Psoas muscle (tissue), 8 donors: Measurements from ENCODE around the gene COL16A1. TPM values are rescaled to one million over a fixed set of nuclear protein-coding genes. Genes with fewer than 3 reads are reported as not detected.

Source experiments
- ATAC-seq, 4 donors: fragments of 200-7000 bp; cut with Tn5 transposase; one replicate each; pipeline ENCODE4 v1.9.1; 2020; ENCODE audit warnings: moderate library complexity in 3 of 4, mild to moderate bottlenecking in 2 of 4
- DNase-seq, 2 donors: peaks; one replicate each; pipeline ENCODE4 v3.0.0-alpha.2; 2020
- H3K27ac ChIP-seq: fragments of 200-600 bp; one replicate; pipeline ENCODE4 v1.8.0; 2022
- H3K27me3 ChIP-seq, 3 donors: fragments of 200-600 bp in 1 of 3; one replicate each; pipeline versions ENCODE4 v1.6.1 to v1.8.0; 2013 to 2022; ENCODE audit warnings: low read length in 2 of 3, mild to moderate bottlenecking in 2 of 3, moderate library complexity in 1 of 3; ENCODE audit not compliant: insufficient read depth in 3 of 3
- H3K36me3 ChIP-seq, 2 donors: fragments of 200-600 bp in 1 of 2; one replicate each; pipeline versions ENCODE4 v1.6.1 to v1.8.0; 2013 to 2022; ENCODE audit warnings: low read depth in 1 of 2, mild to moderate bottlenecking in 1 of 2, moderate library complexity in 1 of 2; ENCODE audit not compliant: insufficient read depth in 1 of 2
- H3K4me1 ChIP-seq: fragments of 200-600 bp; one replicate; pipeline ENCODE4 v1.8.0; 2022
- H3K4me3 ChIP-seq: fragments of 200-600 bp; one replicate; pipeline ENCODE4 v1.8.0; 2022; ENCODE audit warnings: mild to moderate bottlenecking
- H3K9me3 ChIP-seq: fragments of 200-600 bp; one replicate; pipeline ENCODE4 v1.8.0; 2022
- WGBS, 3 donors: extraction: QIAGEN DNeasy Blood & Tissue Kit; methylation state at CpG; one replicate each; pipeline versions ENCODE4 v1.1.6 to v1.1.7; 2013; 5-methylcytosine and 5-hydroxymethylcytosine counted together
- intact Hi-C, 2 donors: fragments of 100-400 bp; cut with DNase I; formaldehyde crosslinking; loops; one replicate each; pipeline versions ENCODE4 v1.11.0 to v1.14.2; 2022
- polyA plus RNA-seq, 3 donors: library from polyadenylated mRNA; stranded (reverse); fragments of 200-250 nt; gene quantifications; one replicate each; pipeline ENCODE4 v1.2.3, GENCODE V29; 2013
- total RNA-seq, 4 donors: library from RNA; stranded (reverse); fragmentation: NEBNext Ultra II Directional in 2 of 4; extraction: Animal tissue kit (Norgen Biotek cat#: 25700) in 2 of 4; gene quantifications; one replicate each; pipeline versions ENCODE4 v1.2.1 to v1.2.4, GENCODE V29; 2021 to 2023
- TF ChIP-seq, protein P1 (sequence below): fragments of 200-600 bp; IDR thresholded peaks from one replicate; pipeline ENCODE4 v1.8.0; 2022; ENCODE audit warnings: antibody characterized with exemption
- donor health status: healthy with polysubstance abuse.
- donor health status: DM: no; HTN: no; CAD: no; lungs with moderate emphysema.
- donor health status: Bipolar disorder and iron deficiency.
- donor health status: healthy.
- donor health status: DM: yes; HTN: yes; CAD: no.
- donor health status: DM: no; HTN: no; CAD: no.
- donor health status: DM: no; HTN: no; CAD: no.
- donor health status: DM: yes; HTN: yes; CAD: no.

The COL16A1 gene
- total and polyA plus RNA-seq, 7 donors = 2.9 to 14.2 (median 6.1) TPM

- ATAC-seq = no peak
- no peaks in the 10 kb centered on the region for H3K27me3 ChIP-seq
- H3K4me1 ChIP-seq = no peaks in the 10 kb centered on the region
- H3K27ac ChIP-seq = no peak overlapping the region
- WGBS, 3 donors = 86 to 94% (median 86%) methylated on average over 4 of the region's 4 CpGs
- H3K4me3 ChIP-seq = no peak overlapping the region
- peaks cover 0 to 20% of the 10 kb centered on the region in 2 donors for H3K36me3 ChIP-seq
- TF ChIP-seq, protein P1, sequence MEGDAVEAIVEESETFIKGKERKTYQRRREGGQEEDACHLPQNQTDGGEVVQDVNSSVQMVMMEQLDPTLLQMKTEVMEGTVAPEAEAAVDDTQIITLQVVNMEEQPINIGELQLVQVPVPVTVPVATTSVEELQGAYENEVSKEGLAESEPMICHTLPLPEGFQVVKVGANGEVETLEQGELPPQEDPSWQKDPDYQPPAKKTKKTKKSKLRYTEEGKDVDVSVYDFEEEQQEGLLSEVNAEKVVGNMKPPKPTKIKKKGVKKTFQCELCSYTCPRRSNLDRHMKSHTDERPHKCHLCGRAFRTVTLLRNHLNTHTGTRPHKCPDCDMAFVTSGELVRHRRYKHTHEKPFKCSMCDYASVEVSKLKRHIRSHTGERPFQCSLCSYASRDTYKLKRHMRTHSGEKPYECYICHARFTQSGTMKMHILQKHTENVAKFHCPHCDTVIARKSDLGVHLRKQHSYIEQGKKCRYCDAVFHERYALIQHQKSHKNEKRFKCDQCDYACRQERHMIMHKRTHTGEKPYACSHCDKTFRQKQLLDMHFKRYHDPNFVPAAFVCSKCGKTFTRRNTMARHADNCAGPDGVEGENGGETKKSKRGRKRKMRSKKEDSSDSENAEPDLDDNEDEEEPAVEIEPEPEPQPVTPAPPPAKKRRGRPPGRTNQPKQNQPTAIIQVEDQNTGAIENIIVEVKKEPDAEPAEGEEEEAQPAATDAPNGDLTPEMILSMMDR = no peak
- DNase-seq = no peak
- intact Hi-C loops = loop anchor here in 1 of 2 donors (5.0 kb wide), 1 partner anchor 56 kb away; no protein-coding TSS in a partner anchor
- H3K9me3 ChIP-seq = no peaks in the 10 kb centered on the region
Measured at GRCh38 chr1:31660871-31661455, 42.9 kb downstream of the COL16A1 start.

- no peak for ATAC-seq
- Histone ChIP-seq H3K4me3 (no peak overlapping the region), H3K27ac (no peak overlapping the region), H3K36me3 (peaks cover 0 to 22% of the 10 kb centered on the region in 2 donors), H3K4me1 (no peaks in the 10 kb centered on the region), H3K9me3 (no peaks in the 10 kb centered on the region), H3K27me3 (no peaks in the 10 kb centered on the region)
- 85 to 97% (median 89%) methylated on average over 3 of the region's 3 CpGs for WGBS, 3 donors
- intact Hi-C loops = loop anchor here in 1 of 2 donors (5.0 kb wide), 1 partner anchor 57 kb away; no protein-coding TSS in a partner anchor
- no peak for DNase-seq
- TF ChIP-seq, protein P1 = no peak
Measured at GRCh38 chr1:31659889-31660288, 43.9 kb downstream of the COL16A1 start.

DNA sequence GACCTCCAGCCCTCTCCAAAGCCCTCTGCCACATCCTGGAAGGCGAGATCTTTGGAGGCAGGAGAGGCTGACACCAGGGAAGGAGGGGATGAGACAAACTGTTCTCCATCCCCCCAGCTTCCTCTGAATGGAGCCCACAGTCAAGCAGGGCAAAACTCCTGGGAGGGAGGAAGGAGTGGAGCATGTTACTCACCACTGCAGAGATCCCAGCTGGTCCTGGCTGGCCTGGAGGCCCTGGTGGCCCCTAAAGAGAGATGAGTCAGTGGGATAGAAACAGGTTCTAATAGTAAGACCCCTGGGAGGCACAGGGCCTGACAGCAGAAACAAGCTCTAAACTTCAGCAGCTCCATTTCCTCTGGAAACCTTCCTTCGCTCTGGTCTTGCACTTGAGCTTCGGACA is 45.1 kb downstream of the COL16A1 start:
- H3K9me3 ChIP-seq = no peaks in the 10 kb centered on the region
- no peak overlapping the region for H3K4me3 ChIP-seq
- H3K27me3 ChIP-seq = no peaks in the 10 kb centered on the region
- no peak for ATAC-seq
- no peaks in the 10 kb centered on the region for H3K4me1 ChIP-seq
- intact Hi-C loops = no loop called here
- TF ChIP-seq, protein P1 = no peak
- WGBS, 3 donors = 86 to 92% (median 90%) methylated on average over 3 of the region's 3 CpGs
- no peak for DNase-seq
- H3K36me3 ChIP-seq = peaks cover 0 to 22% of the 10 kb centered on the region in 2 donors
- H3K27ac ChIP-seq = no peak overlapping the region

GRCh38 chr1:31657972-31658510 is 45.8 kb downstream of the COL16A1 start:
- H3K27ac ChIP-seq = no peak overlapping the region
- ATAC-seq = no peak
- intact Hi-C loops = no loop called here
- H3K36me3 ChIP-seq = peaks cover 0 to 22% of the 10 kb centered on the region in 2 donors
- H3K4me1 ChIP-seq = no peaks in the 10 kb centered on the region
- no peaks in the 10 kb centered on the region for H3K9me3 ChIP-seq
- no peak overlapping the region for H3K4me3 ChIP-seq
- WGBS, 3 donors = 86 to 92% (median 87%) methylated on average over 12 of the region's 12 CpGs
- no peaks in the 10 kb centered on the region for H3K27me3 ChIP-seq
- DNase-seq = no peak
- TF ChIP-seq, protein P1 = no peak
